ENCODE data around the gene RHBDL2.
"Not testable (repeated sequence)": the region's sequence is repeated elsewhere in the genome, so short reads cannot be mapped to it uniquely, and the experiment has no call there.

RHBDL2 gene

GRCh38 chr1:38941527-38942019, at the start of gene RHBDL2:
TSS of gene RHBDL2 (minus strand) at chr1:38941830. CDS start at chr1:38919212, 22,618 bp downstream.
- DNase-seq (ENCODE audit: low read depth in 2 of 2, low spot score in 1 of 2) = no peak

GRCh38 chr1:38990738-38991637, 49.4 kb upstream of the RHBDL2 start, which contains the start of gene AKIRIN1:
TSS of gene AKIRIN1 (plus strand) at chr1:38991276. CDS start at chr1:38991381, 105 bp downstream.
- DNase-seq (ENCODE audit: low read depth in 2 of 2, low spot score in 1 of 2) = peak; percentile 90 to 94

- no peak for DNase-seq (ENCODE audit: low read depth in 2 of 2, low spot score in 1 of 2)
These were observed 48.7 kb upstream of the RHBDL2 start for GRCh38 chr1:38990386-38990737.

GRCh38 chr1:38989979-38990378, 48.3 kb upstream of the RHBDL2 start:
- no peak for DNase-seq (ENCODE audit: low read depth in 2 of 2, low spot score in 1 of 2)

GRCh38 chr1:38979380-38979779, 37.8 kb upstream of the RHBDL2 start:
- DNase-seq (ENCODE audit: low read depth in 2 of 2, low spot score in 1 of 2) = not testable (repeated sequence)

- DNase-seq (ENCODE audit: low read depth in 2 of 2, low spot score in 1 of 2) = not testable (repeated sequence)
These were observed 36.6 kb upstream of the RHBDL2 start for GRCh38 chr1:38978245-38978542.

- DNase-seq (ENCODE audit: low read depth in 2 of 2, low spot score in 1 of 2) = not testable (repeated sequence)
These were observed 36.0 kb upstream of the RHBDL2 start for GRCh38 chr1:38977399-38978244.

GRCh38 chr1:38973659-38974437, 32.2 kb upstream of the RHBDL2 start:
- no peak for DNase-seq (ENCODE audit: low read depth in 2 of 2, low spot score in 1 of 2)

GRCh38 chr1:38973145-38973544, 31.5 kb upstream of the RHBDL2 start:
- not testable (repeated sequence) for DNase-seq (ENCODE audit: low read depth in 2 of 2, low spot score in 1 of 2)

- DNase-seq (ENCODE audit: low read depth in 2 of 2, low spot score in 1 of 2) = no peak
These were observed 22.5 kb upstream of the RHBDL2 start for GRCh38 chr1:38964140-38964548.

GRCh38 chr1:38962560-38962959, 20.9 kb upstream of the RHBDL2 start:
- DNase-seq (ENCODE audit: low read depth in 2 of 2, low spot score in 1 of 2) = no peak

- DNase-seq (ENCODE audit: low read depth in 2 of 2, low spot score in 1 of 2) = no peak
These were observed 20.5 kb upstream of the RHBDL2 start for GRCh38 chr1:38962113-38962512.

GRCh38 chr1:38958967-38959366, 17.3 kb upstream of the RHBDL2 start:
- DNase-seq (ENCODE audit: low read depth in 2 of 2, low spot score in 1 of 2) = no peak

GRCh38 chr1:38953433-38953860, 11.8 kb upstream of the RHBDL2 start:
- no peak for DNase-seq (ENCODE audit: low read depth in 2 of 2, low spot score in 1 of 2)

- DNase-seq (ENCODE audit: low read depth in 2 of 2, low spot score in 1 of 2) = no peak
These were observed 8.9 kb upstream of the RHBDL2 start for GRCh38 chr1:38950553-38950952.

GRCh38 chr1:38944547-38944946, 2.9 kb upstream of the RHBDL2 start:
- DNase-seq (ENCODE audit: low read depth in 2 of 2, low spot score in 1 of 2) = no peak

GRCh38 chr1:38942664-38943428, 1.2 kb upstream of the RHBDL2 start:
- no peak for DNase-seq (ENCODE audit: low read depth in 2 of 2, low spot score in 1 of 2)

GRCh38 chr1:38941093-38941492, 537 bp downstream of the RHBDL2 start:
- no peak for DNase-seq (ENCODE audit: low read depth in 2 of 2, low spot score in 1 of 2)

- no peak for DNase-seq (ENCODE audit: low read depth in 2 of 2, low spot score in 1 of 2)
These were observed 1.1 kb downstream of the RHBDL2 start for GRCh38 chr1:38940339-38941047.

Data from stimulated activated CD8-positive, alpha-beta memory T cell treated with anti-CD3 and anti-CD28 coated beads, Interleukin-4, amount 100 ng/mL, for 4 hours (primary cell).